ENCODE data around the gene ASAP3.
"Not testable (repeated sequence)": the region's sequence is repeated elsewhere in the genome, so short reads cannot be mapped to it uniquely, and the experiment has no call there.

The ASAP3 gene

GRCh38 chr1:23524716-23525401 lies 40.9 kb upstream of the ASAP3 start:
- Histone ChIP-seq H3K36me3 (ENCODE audit: insufficient read depth, low read length) (no peaks in the 10 kb centered on the region), H3K9ac (ENCODE audit: low read depth, low read length) (no peak overlapping the region)

GRCh38 chr1:23524163-23524562 lies 40.2 kb upstream of the ASAP3 start:
- no peaks in the 10 kb centered on the region for H3K36me3 ChIP-seq (ENCODE audit: insufficient read depth, low read length)
- no peak overlapping the region for H3K9ac ChIP-seq (ENCODE audit: low read depth, low read length)
- H3K4me1 ChIP-seq (ENCODE audit: insufficient read depth, low read length): peaks cover 14% of the 10 kb centered on the region; the same call in 1 of the 2 replicates
- no peaks in the 10 kb centered on the region for H3K9me3 ChIP-seq (ENCODE audit: control insufficient read depth, insufficient read depth, low read length)

More at GRCh38 chr1:23524716-23525401, 40.9 kb upstream of the ASAP3 start:
- Histone ChIP-seq H3K4me1 (ENCODE audit: insufficient read depth, low read length) (peaks cover 14% of the 10 kb centered on the region; the same call in 1 of the 2 replicates), H3K9me3 (ENCODE audit: control insufficient read depth, insufficient read depth, low read length) (no peaks in the 10 kb centered on the region)

- Histone ChIP-seq H3K36me3 (ENCODE audit: insufficient read depth, low read length) (no peaks in the 10 kb centered on the region), H3K9me3 (ENCODE audit: control insufficient read depth, insufficient read depth, low read length) (no peaks in the 10 kb centered on the region), H3K4me1 (ENCODE audit: insufficient read depth, low read length) (peaks cover 9% of the 10 kb centered on the region; the same call in 1 of the 2 replicates), H3K9ac (ENCODE audit: low read depth, low read length) (no peak overlapping the region)
Measured at GRCh38 chr1:23522244-23522982, 38.4 kb upstream of the ASAP3 start.

- Histone ChIP-seq H3K9me3 (ENCODE audit: control insufficient read depth, insufficient read depth, low read length) (no peaks in the 10 kb centered on the region), H3K36me3 (ENCODE audit: insufficient read depth, low read length) (no peaks in the 10 kb centered on the region), H3K4me1 (ENCODE audit: insufficient read depth, low read length) (peaks cover 9% of the 10 kb centered on the region; the same call in 1 of the 2 replicates), H3K9ac (ENCODE audit: low read depth, low read length) (no peak overlapping the region)
Measured at GRCh38 chr1:23521588-23521987, 37.6 kb upstream of the ASAP3 start.

- Histone ChIP-seq H3K4me1 (ENCODE audit: insufficient read depth, low read length) (no peaks in the 10 kb centered on the region), H3K9ac (ENCODE audit: low read depth, low read length) (no peak overlapping the region), H3K36me3 (ENCODE audit: insufficient read depth, low read length) (no peaks in the 10 kb centered on the region), H3K9me3 (ENCODE audit: control insufficient read depth, insufficient read depth, low read length) (no peaks in the 10 kb centered on the region)
Measured at GRCh38 chr1:23517581-23517980, 33.6 kb upstream of the ASAP3 start.

- Histone ChIP-seq H3K9ac (ENCODE audit: low read depth, low read length) (no peak overlapping the region), H3K9me3 (ENCODE audit: control insufficient read depth, insufficient read depth, low read length) (no peaks in the 10 kb centered on the region), H3K36me3 (ENCODE audit: insufficient read depth, low read length) (no peaks in the 10 kb centered on the region), H3K4me1 (ENCODE audit: insufficient read depth, low read length) (no peaks in the 10 kb centered on the region)
Measured at GRCh38 chr1:23515905-23516304, 31.9 kb upstream of the ASAP3 start.

GRCh38 chr1:23514111-23514679 lies 30.2 kb upstream of the ASAP3 start:
- H3K36me3 ChIP-seq (ENCODE audit: insufficient read depth, low read length): no peaks in the 10 kb centered on the region
- no peak overlapping the region for H3K9ac ChIP-seq (ENCODE audit: low read depth, low read length)
- no peaks in the 10 kb centered on the region for H3K9me3 ChIP-seq (ENCODE audit: control insufficient read depth, insufficient read depth, low read length)
- H3K4me1 ChIP-seq (ENCODE audit: insufficient read depth, low read length): no peaks in the 10 kb centered on the region

- Histone ChIP-seq H3K9ac (ENCODE audit: low read depth, low read length) (no peak overlapping the region), H3K4me1 (ENCODE audit: insufficient read depth, low read length) (no peaks in the 10 kb centered on the region), H3K9me3 (ENCODE audit: control insufficient read depth, insufficient read depth, low read length) (no peaks in the 10 kb centered on the region), H3K36me3 (ENCODE audit: insufficient read depth, low read length) (no peaks in the 10 kb centered on the region)
Measured at GRCh38 chr1:23509896-23510295, 25.9 kb upstream of the ASAP3 start.

- H3K36me3 ChIP-seq (ENCODE audit: insufficient read depth, low read length): no peaks in the 10 kb centered on the region
- no peak overlapping the region for H3K9ac ChIP-seq (ENCODE audit: low read depth, low read length)
- H3K4me1 ChIP-seq (ENCODE audit: insufficient read depth, low read length): no peaks in the 10 kb centered on the region
- H3K9me3 ChIP-seq (ENCODE audit: control insufficient read depth, insufficient read depth, low read length): no peaks in the 10 kb centered on the region
Measured at GRCh38 chr1:23506376-23507107, 22.6 kb upstream of the ASAP3 start.

GRCh38 chr1:23505851-23506250 lies 21.9 kb upstream of the ASAP3 start:
- Histone ChIP-seq H3K9me3 (ENCODE audit: control insufficient read depth, insufficient read depth, low read length) (no peaks in the 10 kb centered on the region), H3K9ac (ENCODE audit: low read depth, low read length) (no peak overlapping the region), H3K4me1 (ENCODE audit: insufficient read depth, low read length) (no peaks in the 10 kb centered on the region), H3K36me3 (ENCODE audit: insufficient read depth, low read length) (no peaks in the 10 kb centered on the region)

GRCh38 chr1:23504156-23504555 lies 20.2 kb upstream of the ASAP3 start:
- H3K9me3 ChIP-seq (ENCODE audit: control insufficient read depth, insufficient read depth, low read length); H3K9ac ChIP-seq (ENCODE audit: low read depth, low read length); H3K4me1 ChIP-seq (ENCODE audit: insufficient read depth, low read length); H3K36me3 ChIP-seq (ENCODE audit: insufficient read depth, low read length): not testable (repeated sequence)

GRCh38 chr1:23502951-23503350 lies 19.0 kb upstream of the ASAP3 start:
- H3K9ac ChIP-seq (ENCODE audit: low read depth, low read length): no peak overlapping the region
- H3K4me1 ChIP-seq (ENCODE audit: insufficient read depth, low read length): no peaks in the 10 kb centered on the region
- H3K9me3 ChIP-seq (ENCODE audit: control insufficient read depth, insufficient read depth, low read length): no peaks in the 10 kb centered on the region
- H3K36me3 ChIP-seq (ENCODE audit: insufficient read depth, low read length): no peaks in the 10 kb centered on the region

GRCh38 chr1:23500466-23500865 lies 16.5 kb upstream of the ASAP3 start:
- no peak overlapping the region for H3K9ac ChIP-seq (ENCODE audit: low read depth, low read length)
- H3K4me1 ChIP-seq (ENCODE audit: insufficient read depth, low read length): no peaks in the 10 kb centered on the region; the same call in 1 of the 2 replicates
- no peaks in the 10 kb centered on the region for H3K9me3 ChIP-seq (ENCODE audit: control insufficient read depth, insufficient read depth, low read length)
- no peaks in the 10 kb centered on the region for H3K36me3 ChIP-seq (ENCODE audit: insufficient read depth, low read length)

- Histone ChIP-seq H3K9ac (ENCODE audit: low read depth, low read length) (no peak overlapping the region), H3K36me3 (ENCODE audit: insufficient read depth, low read length) (no peaks in the 10 kb centered on the region), H3K4me1 (ENCODE audit: insufficient read depth, low read length) (no peaks in the 10 kb centered on the region; the same call in 1 of the 2 replicates), H3K9me3 (ENCODE audit: control insufficient read depth, insufficient read depth, low read length) (no peaks in the 10 kb centered on the region)
Measured at GRCh38 chr1:23497777-23498439, 13.9 kb upstream of the ASAP3 start.
